ENCODE results near the gene ZNF576. TPM values are rescaled to one million over a fixed set of nuclear protein-coding genes. Genes with fewer than 3 reads are reported as not detected.

ZNF576 gene
- total and polyA plus RNA-seq, 9 of the 15 experiments (the other 6 are each of a cell fraction or from before 2014, with no cell fraction given), result 6.8 to 18.2 (median 12.2) TPM

DNA sequence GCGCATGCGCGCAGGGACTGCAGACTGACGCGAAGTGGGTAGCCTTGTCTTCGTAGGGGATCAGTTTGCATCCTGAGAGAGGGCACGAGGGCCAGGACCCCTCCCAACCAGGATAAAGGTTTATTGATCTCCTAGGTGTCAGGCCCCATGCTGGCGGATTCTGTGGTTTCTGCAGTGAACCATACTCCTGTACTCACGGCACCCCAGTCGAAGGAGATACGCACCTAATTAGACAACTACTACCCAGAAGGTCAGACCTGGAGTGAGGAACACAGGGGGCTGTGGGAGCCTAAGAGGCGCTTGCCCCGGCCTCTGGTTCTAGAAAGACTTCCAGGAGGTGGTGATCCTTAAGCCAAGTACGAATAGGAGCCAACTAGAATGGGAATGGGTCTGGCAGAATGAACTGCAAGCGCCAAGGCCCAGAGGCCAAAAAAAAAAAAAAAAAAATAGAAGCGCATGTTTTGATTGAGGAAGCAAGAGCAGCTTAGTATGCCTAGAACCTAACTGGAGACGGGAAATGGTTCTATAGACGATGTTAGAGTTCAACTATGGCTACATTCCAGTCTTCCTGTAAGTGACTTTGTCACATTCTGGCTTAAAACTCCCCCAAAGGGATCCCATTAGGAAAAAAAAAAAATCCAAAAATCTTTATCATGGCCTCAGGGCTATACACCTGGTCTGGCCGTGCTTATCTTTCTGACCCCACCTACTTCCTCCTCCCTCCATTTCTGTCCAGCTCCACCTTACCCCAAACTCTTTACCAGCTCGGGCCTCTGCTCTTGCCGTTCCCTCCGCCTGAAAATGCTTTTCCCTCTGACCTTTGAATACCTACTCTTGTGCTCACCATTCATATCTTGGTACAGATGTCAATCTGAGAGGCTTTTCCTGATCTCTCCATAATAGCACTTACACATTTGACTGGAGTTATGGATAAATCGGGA, 23.9 kb downstream of the ZNF576 start (continued):
- no peak for TF ChIP-seq RBM17 (IDR thresholded peaks at IDR 0.05; ENCODE audit: borderline replicate concordance, low read depth, low read length)
- no peak for TF ChIP-seq POU5F1 (IDR thresholded peaks at IDR 0.05; ENCODE audit: borderline replicate concordance, low read depth, low read length, partially characterized antibody)
- no peak for TF ChIP-seq ILF3 (IDR thresholded peaks at IDR 0.05; ENCODE audit: borderline replicate concordance)
- TF ChIP-seq ZNF12 (CRISPR knock-in tag; IDR thresholded peaks at IDR 0.05), result no peak; the same call in 1 of the 2 replicates
- TF ChIP-seq, protein P1, sequence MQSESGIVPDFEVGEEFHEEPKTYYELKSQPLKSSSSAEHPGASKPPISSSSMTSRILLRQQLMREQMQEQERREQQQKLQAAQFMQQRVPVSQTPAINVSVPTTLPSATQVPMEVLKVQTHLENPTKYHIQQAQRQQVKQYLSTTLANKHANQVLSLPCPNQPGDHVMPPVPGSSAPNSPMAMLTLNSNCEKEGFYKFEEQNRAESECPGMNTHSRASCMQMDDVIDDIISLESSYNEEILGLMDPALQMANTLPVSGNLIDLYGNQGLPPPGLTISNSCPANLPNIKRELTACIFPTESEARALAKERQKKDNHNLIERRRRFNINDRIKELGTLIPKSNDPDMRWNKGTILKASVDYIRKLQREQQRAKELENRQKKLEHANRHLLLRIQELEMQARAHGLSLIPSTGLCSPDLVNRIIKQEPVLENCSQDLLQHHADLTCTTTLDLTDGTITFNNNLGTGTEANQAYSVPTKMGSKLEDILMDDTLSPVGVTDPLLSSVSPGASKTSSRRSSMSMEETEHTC (IDR thresholded peaks at IDR 0.05), result no peak
- no peak for TF ChIP-seq ETV1 (tag; conservative IDR thresholded peaks at IDR 0.05; ENCODE audit: low read depth)
- TF ChIP-seq SMARCE1 (IDR thresholded peaks at IDR 0.05), result peak; percentile 73
- TF ChIP-seq, protein P2, sequence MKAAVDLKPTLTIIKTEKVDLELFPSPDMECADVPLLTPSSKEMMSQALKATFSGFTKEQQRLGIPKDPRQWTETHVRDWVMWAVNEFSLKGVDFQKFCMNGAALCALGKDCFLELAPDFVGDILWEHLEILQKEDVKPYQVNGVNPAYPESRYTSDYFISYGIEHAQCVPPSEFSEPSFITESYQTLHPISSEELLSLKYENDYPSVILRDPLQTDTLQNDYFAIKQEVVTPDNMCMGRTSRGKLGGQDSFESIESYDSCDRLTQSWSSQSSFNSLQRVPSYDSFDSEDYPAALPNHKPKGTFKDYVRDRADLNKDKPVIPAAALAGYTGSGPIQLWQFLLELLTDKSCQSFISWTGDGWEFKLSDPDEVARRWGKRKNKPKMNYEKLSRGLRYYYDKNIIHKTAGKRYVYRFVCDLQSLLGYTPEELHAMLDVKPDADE (conservative IDR thresholded peaks at IDR 0.05; ENCODE audit: control insufficient read depth, low read depth, low read length), result 0 out of 2 replicates have a peak, but pooled peaks have one; percentile 11
- TF ChIP-seq CC2D1A (IDR thresholded peaks at IDR 0.05), result peak; percentile 33; the same call in 1 of the 2 replicates
